ENCODE results near the gene TRABD. TPM values are rescaled to one million over a fixed set of nuclear protein-coding genes. Genes with fewer than 3 reads are reported as not detected.

TRABD gene
- total RNA-seq, 4 donors from 2014 or later = 10.8 to 30.5 (median 17.8) TPM

DNA sequence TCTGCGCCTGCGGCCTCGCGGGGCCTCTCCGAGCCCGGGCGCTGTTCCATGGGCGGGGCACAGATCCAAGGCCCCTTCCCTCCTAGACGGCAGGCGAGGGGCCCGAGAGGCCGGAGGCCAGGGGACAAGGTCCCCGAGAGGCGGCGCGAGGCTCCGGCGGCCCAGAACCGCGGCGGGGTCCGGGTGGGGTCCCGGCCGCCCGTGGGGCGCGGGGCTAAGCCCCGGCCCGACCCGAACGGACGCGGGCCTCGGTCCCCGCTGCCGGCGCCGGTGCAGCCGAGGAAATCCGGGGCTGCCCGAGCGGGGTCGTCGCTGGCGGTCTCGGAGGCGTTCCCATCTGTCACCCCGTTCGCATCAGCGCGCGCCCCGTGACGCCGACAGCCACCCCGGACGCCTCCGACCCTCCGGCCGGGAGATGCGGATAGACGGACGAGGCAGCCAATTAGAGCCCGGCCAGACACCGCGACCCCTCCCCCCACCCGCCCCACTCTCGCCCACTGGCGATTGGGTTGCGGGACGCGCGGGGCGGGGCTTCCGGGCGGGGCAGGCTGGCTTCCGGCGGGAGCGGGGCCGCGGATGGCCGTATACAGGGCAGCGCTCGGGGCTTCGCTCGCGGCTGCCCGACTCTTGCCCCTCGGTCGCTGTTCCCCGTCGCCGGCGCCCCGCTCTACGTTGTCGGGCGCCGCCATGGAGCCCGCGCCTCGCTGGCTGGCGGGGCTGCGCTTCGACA, 14.9 kb downstream of the TRABD start, which contains the start of gene SELENOO:
TSS of gene SELENOO (plus strand) at position 551 of the 730 bp plus-strand sequence. CDS start at position 577, 26 bp downstream.
- TF ChIP-seq, protein P1, sequence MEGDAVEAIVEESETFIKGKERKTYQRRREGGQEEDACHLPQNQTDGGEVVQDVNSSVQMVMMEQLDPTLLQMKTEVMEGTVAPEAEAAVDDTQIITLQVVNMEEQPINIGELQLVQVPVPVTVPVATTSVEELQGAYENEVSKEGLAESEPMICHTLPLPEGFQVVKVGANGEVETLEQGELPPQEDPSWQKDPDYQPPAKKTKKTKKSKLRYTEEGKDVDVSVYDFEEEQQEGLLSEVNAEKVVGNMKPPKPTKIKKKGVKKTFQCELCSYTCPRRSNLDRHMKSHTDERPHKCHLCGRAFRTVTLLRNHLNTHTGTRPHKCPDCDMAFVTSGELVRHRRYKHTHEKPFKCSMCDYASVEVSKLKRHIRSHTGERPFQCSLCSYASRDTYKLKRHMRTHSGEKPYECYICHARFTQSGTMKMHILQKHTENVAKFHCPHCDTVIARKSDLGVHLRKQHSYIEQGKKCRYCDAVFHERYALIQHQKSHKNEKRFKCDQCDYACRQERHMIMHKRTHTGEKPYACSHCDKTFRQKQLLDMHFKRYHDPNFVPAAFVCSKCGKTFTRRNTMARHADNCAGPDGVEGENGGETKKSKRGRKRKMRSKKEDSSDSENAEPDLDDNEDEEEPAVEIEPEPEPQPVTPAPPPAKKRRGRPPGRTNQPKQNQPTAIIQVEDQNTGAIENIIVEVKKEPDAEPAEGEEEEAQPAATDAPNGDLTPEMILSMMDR (IDR thresholded peaks at IDR 0.05; ENCODE audit: low read depth) = no peak

GRCh38 chr22:50201191-50202129, 15.7 kb downstream of the TRABD start:
- TF ChIP-seq, protein P1 (IDR thresholded peaks at IDR 0.05; ENCODE audit: low read depth) = no peak

GRCh38 chr22:50202130-50202666, 16.5 kb downstream of the TRABD start:
- TF ChIP-seq, protein P1 (IDR thresholded peaks at IDR 0.05; ENCODE audit: low read depth) = no peak

GRCh38 chr22:50203288-50203687, 17.6 kb downstream of the TRABD start:
- TF ChIP-seq, protein P1 (IDR thresholded peaks at IDR 0.05; ENCODE audit: low read depth) = no peak

- TF ChIP-seq, protein P1 (IDR thresholded peaks at IDR 0.05; ENCODE audit: low read depth) = no peak
Observed at GRCh38 chr22:50204571-50204970, 18.9 kb downstream of the TRABD start.

DNA sequence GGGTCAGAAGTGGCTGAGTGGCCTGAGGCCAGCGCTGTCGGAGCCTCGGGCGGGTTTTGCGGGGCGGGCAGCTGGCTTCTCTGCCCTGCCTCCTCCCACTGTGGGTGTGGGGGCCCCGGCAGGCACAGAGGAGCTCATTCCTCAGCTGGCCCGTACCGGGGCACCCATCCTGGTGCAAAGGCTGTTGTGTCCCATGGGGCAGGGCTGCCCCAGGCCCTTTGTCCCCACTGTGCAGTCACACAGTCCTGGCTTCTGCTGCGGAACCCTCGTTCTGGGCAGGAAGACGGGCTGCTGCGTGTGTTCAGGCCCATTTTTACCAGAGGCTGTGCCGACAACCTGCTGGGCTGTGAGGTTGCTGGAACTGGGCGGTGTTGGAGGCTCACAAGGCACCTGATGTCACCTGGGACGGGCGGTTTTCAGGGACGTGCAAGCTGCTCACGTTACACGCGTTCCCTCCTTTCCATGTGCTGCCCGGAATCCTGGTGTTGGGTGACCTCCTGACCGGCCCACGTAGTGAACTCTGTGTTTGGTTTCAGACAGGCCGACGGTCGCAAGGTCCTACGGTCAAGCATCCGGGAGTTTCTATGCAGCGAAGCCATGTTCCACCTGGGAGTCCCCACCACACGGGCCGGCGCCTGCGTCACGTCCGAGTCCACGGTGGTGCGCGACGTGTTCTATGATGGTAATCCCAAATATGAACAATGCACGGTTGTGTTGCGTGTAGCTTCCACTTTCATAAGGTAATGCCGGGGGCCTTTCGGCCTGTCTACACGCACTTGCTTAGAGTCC, 20.3 kb downstream of the TRABD start:
- TF ChIP-seq, protein P1 (IDR thresholded peaks at IDR 0.05; ENCODE audit: low read depth) = no peak

All from subcutaneous adipose tissue (tissue), 4 donors.